T-helper 22 cell (primary cell): ENCODE results near the gene OR52B6.
"Not testable (repeated sequence)": the region's sequence is repeated elsewhere in the genome, so short reads cannot be mapped to it uniquely, and the experiment has no call there.

Experiments used
- DNase-seq: peaks from one replicate; pipeline ENCODE4 v3.0.0-alpha.2; 2020; ENCODE audit warnings: low read depth

The OR52B6 gene

DNA sequence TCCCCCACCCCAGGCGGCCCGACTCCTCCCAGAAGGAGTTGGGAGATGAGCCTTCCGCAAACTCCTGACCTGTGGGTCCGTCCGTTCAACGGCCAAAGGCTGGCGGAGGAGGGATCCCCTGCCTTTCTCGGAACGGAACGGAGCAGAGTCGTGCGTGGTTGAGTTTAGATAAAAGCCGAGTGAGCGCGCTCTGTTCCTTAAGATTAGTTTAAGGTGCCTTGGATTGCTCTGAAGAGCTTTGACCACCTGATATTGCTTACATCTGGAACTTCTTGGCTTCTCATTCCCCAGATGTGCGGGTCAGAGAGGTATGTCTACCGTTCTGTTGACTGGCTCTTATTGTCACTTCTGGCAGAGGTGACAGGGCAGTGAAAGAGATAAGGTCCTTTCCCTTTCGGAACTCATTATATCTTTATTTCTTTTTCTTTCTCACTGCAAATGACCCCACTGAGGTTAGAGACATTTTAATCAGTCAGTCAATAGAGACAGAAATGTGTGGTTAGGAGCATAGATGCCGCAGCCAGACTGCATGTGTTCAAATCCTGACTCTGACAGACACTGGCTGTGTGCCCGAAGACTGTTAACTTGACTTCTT, 16.0 kb downstream of the OR52B6 start, which contains the start of gene TRIM6:
Gene TRIM6 (plus strand): TSS at position 31 of the 595 bp plus-strand sequence. CDS start 261 bp downstream, at position 292.
- no peak for DNase-seq

DNA sequence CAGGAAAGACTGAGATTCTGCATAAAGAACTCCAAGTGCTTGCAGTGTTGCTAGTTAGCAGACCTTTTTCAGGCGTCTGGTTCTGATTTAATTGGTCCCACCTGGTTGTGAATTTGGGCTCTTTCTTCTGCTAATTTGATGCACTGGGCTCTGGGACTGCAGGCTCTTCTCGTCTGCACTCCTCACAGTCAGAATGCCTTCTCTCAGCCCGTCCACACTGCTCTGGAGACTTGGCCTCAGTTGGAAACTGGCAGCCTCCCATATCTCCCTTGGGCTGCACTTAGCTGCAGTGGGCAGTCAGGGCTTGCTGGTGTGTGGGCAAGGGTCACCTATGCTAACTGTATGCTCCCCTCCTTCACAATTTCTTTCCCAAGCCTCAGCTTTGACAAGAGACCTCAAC, 17.3 kb downstream of the OR52B6 start:
- no peak for DNase-seq

DNA sequence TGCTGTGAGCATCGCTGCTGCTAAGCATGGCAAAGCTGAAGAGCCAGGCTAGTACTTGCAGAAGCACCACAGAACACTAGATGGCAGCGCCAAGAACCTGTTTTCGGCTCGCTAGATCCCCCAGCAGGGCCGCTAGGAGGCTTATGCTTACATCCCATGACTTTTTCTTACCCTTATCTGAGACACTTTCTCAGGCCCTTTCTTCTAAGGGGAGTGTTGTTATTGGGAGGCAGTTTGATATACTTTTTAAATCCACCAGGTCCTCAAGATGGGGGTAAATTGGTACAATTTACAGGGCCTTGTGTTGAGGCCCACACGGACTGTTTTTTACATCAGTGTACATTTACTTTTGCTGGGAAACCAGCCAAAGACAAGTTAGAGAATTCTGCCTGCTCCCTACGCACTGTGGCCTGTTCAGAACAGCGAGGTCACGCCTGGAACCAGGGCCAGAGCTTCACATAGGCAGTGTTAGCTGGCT, 19.7 kb downstream of the OR52B6 start:
- no peak for DNase-seq

DNA sequence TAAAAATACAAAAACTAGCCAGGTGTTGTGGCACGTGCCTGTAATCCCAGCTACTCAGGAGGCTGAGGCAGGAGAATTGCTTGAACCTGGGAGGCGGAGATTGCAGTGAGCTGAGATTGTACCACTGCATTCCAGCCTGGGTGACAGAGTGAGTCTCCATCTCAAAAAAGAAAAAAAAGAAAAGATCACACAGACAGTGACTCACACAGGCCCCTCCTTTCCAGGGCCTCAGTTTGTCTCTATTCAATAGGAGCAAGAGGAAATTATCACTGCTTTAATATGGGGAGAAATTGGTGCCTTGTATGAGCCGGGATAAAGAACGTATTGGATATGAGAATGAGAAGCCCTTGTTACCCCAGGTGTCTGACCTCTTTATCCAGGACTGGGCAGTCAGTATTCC, 22.1 kb downstream of the OR52B6 start:
- DNase-seq = not testable (repeated sequence)

DNA sequence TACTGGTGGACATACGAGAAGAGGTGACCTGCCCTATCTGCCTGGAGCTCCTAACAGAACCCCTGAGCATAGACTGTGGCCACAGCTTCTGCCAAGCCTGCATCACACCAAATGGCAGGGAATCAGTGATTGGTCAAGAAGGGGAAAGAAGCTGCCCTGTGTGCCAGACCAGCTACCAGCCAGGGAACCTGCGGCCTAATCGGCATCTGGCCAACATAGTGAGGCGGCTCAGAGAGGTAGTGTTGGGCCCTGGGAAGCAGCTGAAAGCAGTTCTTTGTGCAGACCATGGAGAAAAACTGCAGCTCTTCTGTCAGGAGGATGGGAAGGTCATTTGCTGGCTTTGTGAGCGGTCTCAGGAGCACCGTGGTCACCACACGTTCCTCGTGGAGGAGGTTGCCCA, 22.6 kb downstream of the OR52B6 start:
- DNase-seq = no peak

DNA sequence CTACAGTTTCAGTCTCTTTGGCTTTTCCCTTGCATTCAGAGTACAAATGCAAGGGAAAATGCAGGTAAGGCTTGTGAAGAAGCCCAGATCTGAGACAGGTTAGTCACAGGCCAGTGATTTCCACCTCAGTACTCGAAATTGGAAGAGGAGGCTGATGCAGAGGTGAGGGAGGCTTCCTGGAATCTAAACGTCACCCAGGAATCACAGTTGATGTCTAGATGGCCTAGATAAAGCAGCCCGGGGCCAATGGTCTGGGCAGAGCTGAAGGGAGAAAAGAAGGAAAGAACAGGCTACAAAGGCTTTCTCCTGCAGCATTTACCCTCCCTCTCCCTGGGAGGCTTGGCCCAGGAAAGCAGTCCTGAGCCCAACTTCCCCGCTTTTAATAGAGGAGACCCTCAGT, 24.2 kb downstream of the OR52B6 start:
- no peak for DNase-seq

DNA sequence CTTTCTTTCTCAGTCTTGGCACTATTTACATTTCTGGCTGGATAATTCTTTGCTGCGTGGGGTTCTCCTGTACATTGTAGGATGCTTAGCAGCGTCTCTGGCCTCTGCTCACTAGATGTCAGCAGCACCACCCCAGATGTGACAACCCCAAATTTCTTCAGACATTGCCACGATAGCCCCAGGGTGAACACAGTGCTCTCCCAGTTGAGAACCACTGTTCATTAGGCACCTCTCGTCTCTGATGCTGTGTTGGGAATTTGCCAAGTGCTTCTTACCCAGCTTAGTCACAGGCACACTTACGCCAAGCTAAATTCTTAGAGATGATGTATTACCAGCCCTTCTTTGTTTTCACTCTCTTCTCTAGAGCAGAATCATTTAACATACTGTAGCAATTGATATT, 25.2 kb downstream of the OR52B6 start:
- DNase-seq = no peak

DNA sequence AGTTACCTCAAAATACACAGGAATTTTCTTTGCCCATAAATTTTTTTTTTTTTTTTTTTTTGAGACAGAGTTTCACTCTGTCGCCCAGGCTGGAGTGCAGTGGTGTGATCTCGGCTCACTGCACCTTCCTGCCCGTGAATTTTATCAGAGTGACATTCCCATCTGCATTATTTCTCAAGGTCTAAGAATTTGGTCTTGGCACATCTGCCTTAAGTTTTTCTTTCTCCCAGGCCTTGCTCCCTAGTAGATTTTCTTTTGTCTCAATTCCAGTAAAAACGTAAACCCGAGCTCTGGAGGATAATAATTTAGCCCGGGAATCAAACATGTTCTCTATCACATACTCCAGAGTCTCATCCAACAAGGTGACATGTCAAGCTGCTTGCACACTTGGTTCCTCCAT, 28.1 kb downstream of the OR52B6 start:
- no peak for DNase-seq

DNA sequence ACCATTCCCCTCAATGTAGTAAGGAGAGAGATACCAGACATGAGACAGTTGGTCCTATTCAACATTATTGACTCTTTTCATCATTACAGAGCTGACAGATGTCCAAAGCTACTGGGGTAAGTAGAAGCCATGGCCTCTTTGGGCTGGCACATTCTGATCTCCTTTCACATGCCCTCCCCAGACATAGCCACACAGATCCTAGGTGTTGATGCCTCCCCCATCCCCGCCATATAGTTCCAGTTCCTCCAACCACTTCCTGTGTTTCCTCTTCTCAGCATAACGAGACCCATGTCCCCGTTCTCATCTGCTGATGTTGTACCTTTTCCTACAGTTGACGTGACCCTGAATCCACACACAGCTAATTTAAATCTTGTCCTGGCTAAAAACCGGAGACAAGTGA, 29.8 kb downstream of the OR52B6 start:
- DNase-seq = no peak

DNA sequence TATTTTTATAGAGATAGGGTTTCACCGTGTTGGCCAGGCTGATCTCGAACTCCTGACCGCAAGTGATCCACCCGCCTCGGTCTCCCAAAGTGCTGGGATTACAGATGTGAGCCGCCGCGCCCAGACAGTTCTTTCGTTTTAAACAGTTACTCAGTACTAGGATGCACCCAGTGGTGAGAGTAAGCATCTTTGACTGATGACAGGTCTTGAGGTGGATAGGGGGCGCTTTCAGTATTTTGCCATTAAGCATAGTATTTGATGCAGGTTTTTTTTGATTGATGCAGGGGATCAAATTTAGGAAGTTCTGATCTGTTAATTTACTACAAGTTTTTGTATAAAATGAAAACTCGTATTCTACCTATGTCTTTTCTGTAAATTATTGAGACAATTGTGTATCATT, 30.9 kb downstream of the OR52B6 start:
- no peak for DNase-seq

DNA sequence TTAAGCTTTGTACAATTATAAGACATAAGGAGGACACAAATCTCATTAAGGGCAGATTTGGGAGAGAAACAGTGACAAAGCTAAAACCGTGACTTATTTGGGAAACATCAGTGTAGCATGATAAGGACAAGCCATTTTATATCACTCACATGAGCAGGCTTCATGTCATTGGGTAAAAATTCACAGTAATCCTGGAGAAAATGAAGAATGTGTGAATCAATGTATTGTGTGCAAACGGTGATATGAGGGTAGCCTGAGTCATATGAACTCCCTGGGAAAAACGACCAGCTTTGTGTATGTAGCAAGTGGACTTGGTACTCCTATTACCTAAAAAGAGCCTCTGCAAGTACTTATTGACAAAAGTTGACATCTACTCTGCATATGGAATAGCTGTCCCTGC, 38.1 kb downstream of the OR52B6 start:
- DNase-seq = no peak

DNA sequence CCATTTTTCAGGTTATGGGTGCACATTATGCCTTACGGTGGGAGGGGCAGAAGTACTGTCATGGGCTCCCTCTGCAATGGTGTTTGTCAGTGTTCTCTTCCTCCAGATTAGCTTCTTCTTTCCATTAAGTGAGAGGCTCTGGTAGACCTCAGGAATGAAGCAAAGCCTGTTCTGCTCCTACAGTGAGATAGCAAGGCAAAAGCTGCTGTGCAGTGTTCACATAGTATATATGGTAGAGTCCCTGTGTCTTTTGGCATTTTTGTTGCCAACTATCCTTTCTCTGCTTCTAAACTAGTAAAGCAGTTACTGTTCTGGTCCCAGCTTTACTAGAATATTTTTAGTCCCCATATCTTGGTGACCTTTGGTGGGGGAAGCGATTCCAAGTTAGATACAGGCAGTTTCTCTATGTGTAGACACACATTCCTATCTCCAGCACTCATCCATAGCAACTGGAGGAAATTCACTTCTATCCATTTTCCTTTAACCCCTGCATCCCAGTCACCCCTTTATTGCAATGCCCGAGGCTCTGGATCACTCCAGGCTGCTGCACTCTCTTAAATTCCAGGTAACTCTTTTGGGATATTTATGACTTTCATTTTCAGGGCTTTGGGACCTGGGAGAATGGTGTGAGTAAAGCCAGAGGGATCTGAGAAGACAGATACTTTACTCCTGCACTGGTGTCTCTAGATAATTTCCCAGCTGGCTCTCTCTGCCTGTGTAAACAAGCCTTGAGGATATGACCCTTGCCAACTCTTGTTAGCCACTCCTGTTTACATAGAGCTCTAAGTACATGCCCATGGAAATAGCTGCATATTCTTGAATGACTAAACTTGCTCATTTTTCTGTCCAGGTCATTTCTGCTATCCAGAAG, 40.2 kb downstream of the OR52B6 start:
- no peak for DNase-seq

DNA sequence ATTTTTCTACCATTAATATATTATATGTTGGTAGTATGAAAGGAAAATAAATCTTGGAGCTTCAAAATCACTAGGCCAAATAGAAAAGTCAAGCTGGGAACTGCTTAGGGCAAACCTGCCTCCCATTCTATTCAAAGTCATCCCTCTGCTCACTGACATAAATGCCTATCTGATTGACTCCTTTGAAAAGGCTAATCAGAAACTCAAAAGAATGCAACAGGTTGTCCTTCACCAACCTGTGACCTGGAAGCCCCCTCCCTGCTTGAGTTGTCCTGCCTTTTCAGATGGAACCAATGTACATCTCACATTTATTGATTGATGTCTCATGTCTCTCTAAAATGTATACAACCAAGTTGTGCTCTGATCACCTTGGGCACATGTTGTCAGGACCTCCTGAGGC, 40.9 kb downstream of the OR52B6 start:
- no peak for DNase-seq

DNA sequence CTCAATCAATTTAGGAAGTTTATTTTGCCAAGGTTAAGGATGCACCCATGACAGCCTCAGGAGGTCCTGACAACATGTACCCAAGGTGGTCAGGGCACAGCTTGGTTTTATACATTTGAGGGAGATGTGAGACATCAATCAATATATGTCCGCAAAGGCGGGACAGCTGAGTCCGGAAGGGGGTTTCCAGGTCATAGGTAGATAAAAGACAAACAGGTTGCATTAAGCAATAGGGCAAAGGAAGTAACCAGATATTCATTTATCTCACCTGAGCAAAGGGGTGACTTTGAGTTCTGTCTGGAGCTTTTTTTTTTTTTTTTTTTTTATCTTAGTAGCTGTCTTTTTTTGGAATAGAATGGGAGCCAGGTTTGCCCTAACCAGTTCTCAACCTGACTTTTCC, 42.1 kb downstream of the OR52B6 start:
- DNase-seq = no peak

DNA sequence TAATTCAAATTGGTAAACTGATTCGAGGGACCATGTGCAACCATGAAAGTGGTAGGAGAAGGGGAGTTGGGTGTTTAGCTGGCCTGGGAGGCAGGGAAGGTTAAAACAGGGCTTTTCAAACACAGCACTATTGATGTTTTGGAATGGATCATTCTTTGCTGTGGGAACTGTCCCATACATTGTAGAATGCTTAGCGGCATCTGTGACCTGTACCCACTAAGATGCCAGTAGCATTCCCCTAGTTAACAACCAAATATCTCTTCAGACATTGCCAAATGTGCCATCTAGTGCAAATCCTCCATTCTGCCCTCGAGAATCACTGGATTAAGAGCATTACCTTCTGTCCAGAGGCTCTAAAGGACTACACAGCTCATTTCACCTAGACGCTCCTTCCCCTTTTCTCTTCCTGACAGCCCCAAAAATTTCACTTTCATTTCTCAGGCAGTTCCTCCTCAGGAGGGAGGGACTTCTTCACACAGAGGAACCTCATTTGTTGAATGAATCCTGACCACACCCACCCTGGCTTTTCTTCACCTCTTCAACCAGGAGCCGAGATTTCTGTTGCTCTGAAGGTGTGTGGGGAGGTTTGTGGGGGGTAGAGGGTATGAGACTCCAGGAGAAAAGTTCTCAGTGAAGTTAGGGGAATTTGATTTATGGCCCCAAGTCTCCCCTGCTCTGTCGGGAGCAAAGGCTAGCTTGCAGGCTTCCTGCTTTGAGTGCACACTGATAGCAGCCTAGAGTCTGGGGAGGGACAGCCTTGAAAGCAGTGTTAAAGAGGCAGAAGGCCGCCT, 44.0 kb downstream of the OR52B6 start, which contains the start of gene TRIM34:
Gene TRIM34 (plus strand): TSS at position 513 of the 791 bp plus-strand sequence. CDS start 7,331 bp downstream, outside the sequence.
- DNase-seq = peak; percentile 46

DNA sequence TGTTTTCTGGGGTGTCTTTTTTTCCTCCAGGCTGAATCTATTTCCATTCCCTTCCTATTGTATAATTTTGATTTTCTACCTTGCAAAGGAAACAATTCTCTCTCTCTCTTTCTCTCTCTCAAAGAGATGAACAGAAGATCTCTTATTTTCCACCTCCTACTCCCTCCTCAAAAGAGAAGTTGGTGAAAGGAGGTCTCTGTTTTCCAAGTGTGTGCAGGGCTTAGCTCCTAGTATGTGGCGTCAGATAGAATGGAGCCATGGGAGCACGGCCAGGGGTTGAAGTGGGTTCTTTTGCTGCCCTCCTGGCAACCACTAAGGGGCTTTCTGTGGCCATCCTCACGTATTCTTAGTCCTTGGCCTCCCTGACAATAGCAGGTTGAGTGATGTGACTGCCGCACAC, 44.6 kb downstream of the OR52B6 start:
- no peak for DNase-seq

DNA sequence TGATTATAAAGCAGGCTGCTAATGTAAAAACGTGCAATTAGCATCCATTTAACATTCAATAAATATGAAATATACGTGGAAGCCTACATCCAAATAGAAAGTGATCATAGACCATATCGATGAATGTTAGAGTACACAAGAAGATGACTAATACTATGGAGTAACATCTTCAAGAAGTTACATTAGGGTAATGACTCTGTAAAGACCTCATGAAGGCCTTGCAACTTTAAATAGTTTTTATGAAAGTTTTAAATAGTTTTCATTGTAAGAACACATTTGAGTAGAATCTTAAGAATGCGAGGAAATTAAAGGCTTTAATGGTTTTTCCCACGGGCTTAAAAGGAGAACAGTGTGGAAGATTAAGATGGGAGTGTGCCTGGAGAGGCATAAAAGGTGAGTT, 45.5 kb downstream of the OR52B6 start:
- no peak for DNase-seq

DNA sequence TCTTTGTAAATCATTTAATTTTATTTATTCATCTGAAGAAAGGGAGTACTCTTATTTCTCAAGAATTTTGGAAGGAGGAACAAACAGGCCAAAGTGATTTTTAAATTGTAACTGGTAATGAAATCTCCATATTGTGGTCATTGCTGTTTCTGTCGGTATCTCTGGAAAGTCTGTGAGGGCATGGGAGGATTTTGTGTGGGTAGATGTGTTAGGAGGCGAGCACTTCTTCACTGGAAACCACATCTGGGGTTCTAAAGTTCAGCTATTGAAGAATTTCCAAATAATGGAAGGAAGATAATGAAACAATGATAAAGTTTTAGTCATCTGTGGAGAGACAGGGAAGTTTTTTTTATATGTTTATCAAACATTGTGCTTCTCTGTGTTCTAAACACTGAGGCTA, 50.7 kb downstream of the OR52B6 start:
- DNase-seq = no peak
